NOMO-1 treated with DMSO at 0.1 percent for 48 hours (cell line): ENCODE data around the gene USP48.
"Not testable (repeated sequence)": the region's sequence is repeated elsewhere in the genome, so short reads cannot be mapped to it uniquely, and the experiment has no call there.

Experiments used
- DNase-seq: peaks from one replicate; lab custom pipeline; 2025; ENCODE audit not compliant: unreplicated experiment; lab: John Stamatoyannopoulos, UW

Gene USP48

DNA sequence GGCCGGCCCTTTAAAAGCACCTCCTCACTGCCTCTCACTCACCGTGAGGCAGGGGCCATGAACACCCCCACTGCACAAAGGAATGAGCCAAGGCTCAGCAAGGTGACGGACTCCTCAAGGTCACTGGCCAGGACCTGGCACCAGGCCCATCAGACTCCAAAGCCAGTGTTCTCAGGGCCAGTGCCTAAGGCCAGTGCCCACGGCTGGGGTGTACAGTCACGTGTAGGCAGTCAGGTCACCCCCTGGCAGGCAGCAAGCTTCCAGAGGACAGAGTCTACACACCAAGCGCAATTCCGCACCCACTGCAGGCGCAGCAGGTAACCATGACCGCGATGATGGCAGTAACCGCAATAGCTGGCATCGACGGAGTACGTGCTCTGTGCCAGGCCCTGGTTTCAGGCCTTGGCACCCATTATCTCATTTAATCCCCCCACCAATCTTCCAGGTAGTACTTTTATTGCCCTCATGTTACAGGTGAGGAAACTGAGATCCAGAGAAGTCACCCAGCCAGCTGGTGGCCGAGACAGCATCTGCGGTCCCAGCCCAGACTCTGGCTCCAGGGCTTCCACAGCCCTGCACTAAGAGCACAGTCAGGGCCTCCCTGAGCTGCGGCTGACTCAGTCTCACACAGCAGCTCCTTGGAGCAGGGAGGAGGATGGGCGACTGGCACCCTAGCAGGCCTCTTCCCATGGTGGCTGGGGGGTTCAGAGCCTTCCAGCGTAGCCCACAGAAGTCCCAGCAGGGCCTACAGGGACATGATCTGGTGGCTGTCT, 140.8 kb downstream of the USP48 start:
- DNase-seq, result no peak

DNA sequence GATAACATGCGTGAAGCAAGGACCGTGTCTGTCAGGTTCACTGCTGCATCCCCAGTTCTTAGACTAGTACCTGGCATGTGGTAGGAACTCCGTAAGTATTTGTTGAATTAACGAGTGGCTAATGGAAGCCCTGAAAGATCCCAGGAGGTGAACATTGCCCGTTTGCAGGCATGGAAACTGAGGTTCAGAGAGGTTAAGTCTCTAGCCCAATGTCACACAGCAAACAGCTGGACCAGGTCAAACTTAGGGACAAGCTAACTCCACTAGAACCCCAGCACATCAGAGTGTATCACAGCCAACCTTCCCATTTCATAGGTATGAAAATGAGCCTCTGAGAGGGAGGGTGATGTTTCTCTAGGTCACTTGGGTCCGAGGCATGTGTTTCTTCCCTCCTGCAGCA, 141.4 kb downstream of the USP48 start:
- DNase-seq, result no peak

GRCh38 chr1:21641076-21641475, 141.9 kb downstream of the USP48 start:
- no peak for DNase-seq

DNA sequence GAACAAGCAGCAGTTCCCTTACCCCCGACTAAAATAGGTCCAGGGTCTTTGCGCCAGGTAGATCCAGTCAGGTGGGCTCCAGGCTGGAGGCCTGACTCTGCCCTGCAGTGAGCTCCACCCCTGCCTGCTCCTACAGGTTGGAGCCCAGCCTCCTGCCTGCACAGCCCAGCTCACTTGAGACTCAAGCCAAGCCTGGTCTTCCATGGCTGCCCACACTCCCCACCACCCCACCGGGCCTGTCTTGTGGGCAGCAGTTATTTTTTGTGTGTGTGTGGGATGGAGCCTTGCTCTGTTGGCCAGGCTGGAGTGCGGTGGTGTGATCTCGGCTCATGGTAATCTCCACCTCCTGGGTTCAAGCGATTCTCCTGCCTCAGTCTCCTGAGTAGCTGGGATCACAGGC, 142.3 kb downstream of the USP48 start:
- no peak for DNase-seq

GRCh38 chr1:21639594-21640041, 143.3 kb downstream of the USP48 start:
- DNase-seq, result no peak

DNA sequence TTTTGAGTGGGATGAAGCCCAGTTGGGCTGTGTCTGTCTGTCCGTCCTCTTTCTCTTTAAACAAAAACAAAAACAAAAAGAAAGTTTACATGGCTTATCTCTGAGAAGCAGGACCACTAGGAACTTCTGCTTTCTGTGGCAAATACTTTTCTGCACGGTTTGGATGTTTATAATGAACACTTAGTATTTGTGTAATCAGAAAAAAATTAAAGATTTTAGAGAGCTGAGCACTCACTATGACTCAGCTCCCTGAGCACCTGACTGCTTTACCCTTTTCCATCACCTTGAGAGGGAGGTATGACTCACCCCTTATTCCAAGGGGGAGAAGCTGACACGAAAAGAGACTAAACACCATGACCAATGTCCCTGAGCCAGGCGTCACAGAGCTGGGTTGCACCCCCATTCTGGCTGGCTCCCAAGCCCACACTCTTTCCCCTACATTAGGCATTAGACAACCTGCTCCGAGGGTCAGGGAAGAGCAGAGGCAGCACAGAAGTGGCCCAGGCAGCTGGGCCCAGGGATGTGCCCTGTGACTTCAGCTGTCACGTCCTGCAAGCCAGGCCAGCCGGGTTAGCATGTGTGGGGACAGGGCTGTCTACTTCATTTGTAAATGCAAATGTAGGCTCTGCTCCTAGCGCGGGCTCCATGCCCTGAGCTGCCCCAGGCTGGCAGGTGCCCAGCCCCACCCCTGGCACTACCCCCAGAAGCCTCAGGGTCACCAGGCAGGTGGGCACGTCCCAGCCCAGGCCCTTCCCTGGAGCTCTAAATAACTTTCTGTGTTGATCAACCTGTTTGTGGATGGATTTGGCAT, 144.2 kb downstream of the USP48 start:
- DNase-seq, result no peak

- no peak for DNase-seq
These were observed 145.4 kb downstream of the USP48 start for GRCh38 chr1:21637514-21637913.

- DNase-seq, result no peak
These were observed 146.9 kb downstream of the USP48 start for GRCh38 chr1:21636029-21636428.

GRCh38 chr1:21634806-21635535, 148.0 kb downstream of the USP48 start:
- no peak for DNase-seq

- no peak for DNase-seq
These were observed 148.8 kb downstream of the USP48 start for GRCh38 chr1:21633992-21634805.

- DNase-seq, result no peak
These were observed 149.7 kb downstream of the USP48 start for GRCh38 chr1:21633141-21633755.

DNA sequence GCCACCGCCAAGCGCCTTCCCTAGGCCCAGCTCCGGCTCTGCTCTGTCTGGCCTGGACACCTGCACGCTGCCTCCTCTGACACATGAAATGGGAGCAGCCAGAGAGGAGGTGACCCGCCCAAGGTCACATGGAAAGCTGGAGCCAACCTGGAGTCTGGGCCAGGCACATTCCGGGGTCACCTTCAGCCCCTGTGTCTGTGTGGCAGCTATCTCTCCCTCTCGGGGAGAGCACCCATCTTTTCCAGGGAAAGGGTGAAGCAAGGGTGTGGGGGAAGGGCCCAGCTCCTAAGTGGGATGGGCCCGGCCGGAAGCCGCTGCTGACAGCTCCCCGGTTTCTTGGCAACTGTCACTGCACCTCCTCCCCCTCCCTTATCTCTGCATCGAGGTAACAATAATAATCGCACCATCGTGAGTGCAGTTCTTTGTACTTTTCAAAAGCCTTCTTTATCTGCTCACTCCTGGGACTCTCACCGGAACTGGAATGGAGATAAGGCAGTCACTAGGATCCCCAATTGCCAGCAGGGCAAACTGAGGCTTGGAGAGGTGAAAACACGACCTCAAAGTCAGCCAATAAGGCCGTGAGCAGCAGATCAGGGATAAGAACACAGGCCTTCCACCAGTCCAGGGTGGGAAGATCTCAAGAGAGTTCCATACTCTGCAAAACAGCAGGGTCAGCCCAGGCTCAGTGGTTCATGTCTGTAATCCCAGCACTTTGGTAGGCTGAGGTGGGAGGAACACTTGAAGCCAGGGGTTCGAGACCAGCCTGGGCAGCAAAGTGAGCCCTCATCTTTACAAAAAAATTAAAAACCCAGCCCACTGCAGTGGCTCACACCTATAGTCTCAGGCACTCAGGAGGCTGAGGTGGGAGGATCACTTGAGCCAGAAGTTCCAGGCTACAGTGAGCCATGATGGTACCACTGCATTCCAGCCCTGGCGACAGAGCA, 150.7 kb downstream of the USP48 start:
- no peak for DNase-seq

GRCh38 chr1:21631590-21631943, 151.4 kb downstream of the USP48 start:
- not testable (repeated sequence) for DNase-seq

DNA sequence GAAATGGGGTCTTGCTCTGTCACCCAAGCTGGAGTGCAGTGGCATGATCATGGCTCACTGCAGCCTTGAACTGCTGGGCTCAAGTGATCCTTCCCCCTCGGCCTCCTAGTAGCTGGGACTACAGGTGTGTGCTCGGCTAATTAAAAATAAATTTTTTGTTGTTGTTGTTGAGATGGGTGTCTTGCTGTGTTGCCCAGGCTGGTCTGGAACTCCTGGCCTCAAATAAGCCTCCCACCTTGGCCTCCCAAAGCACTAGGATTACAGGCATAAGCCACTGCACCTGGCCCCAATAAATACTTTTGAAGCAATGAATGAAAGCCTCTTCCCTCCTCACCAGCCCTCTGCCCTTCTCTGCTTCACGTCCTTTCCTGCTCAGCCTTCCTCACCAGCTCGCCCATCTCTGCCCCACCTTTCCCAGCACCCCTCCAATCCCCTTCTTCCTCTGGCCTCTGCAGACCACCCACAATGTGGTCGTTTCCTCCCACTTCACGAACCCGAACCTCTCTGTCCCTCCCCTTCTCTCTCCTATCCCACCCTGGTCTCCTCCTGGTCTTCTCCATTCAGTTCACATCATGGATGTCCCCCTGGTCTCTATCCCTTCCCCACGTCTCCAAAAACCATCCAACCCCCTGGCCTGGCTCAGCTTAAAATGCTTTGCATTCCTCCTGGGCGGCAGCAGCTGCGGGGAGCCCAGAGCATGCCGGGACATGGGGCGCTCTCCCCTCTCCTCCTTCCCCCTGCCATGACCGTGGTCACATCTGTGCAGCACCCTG, 152.2 kb downstream of the USP48 start:
- no peak for DNase-seq

GRCh38 chr1:21629971-21630370, 153.0 kb downstream of the USP48 start:
- DNase-seq, result no peak

DNA sequence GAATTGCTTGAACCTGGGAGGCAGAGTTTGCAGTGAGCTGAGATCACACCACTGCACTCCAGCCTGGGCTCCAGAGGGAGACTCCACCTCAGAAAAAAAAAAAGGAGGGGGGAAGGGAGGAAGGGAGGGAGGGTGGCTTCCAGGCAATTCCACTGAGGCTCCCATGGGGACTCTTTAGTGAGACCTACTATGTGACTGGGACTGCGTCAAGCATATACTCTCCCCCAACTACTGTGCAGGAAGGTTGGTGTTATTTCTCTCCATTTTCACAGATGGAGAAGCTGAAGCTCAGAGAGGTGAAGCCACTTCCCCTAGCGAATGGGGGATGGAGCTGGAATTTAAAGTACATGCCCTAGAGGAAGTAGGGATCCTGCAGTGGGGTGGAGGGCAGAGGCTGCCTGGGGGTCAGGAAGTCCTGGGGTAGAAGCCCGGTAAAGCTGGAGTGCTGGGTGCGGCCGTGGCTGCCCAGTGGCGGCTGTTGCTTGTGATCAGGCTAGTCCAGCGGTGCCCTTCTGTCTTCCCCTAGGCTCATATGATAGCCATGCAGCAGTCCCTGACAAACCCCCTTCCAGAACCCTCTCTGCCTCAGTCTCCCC, 154.1 kb downstream of the USP48 start:
- DNase-seq, result no peak
